GM12878 (cell line): ENCODE results near the gene SPATA32. TPM values are rescaled to one million over a fixed set of nuclear protein-coding genes. Genes with fewer than 3 reads are reported as not detected.

Experiments used
- ATAC-seq: fragments of 200-7000 bp; cut with Tn5 transposase; 3 replicates; pipeline ENCODE4 v1.9.1; 2020; ENCODE audit warnings: mild to moderate bottlenecking, moderate library complexity
- BruUV-seq: library from RNA; stranded (reverse); fragments of 400-500 nt; replicated peaks from 2 replicates; lab custom pipeline; 2021; lab: Mats Ljungman, UMichigan
- CTCF ChIA-PET: fragments of 300-600 bp; sonication (Branson Sonifier 250); formaldehyde crosslinking; extraction: SDS; loops from one replicate; lab custom pipeline; 2021; ENCODE audit warnings: inconsistent platforms; lab: Yijun Ruan, JAX
- POLR2A ChIA-PET: fragments of 350-600 bp; formaldehyde crosslinking; extraction: SDS; loops from one replicate; lab custom pipeline; 2021; ENCODE audit warnings: inconsistent platforms; lab: Charles Lee
- RAD21 ChIA-PET: fragments of 300-600 bp; sonication (Branson Sonifier 250); formaldehyde crosslinking; loops from one replicate; lab custom pipeline; 2023; ENCODE audit warnings: antibody characterized with exemption; ENCODE audit not compliant: unreplicated experiment; lab: Charles Lee
- SMC1A ChIA-PET: fragments of 300-600 bp; sonication (Branson Sonifier 250); formaldehyde crosslinking; loops from one replicate; lab custom pipeline; 2023; ENCODE audit not compliant: unreplicated experiment, uncharacterized antibody; lab: Charles Lee
- DNase-seq: peaks from one replicate; pipeline ENCODE4 v3.0.0-alpha.2; 2011; ENCODE audit warnings: low read depth, low spot score
- FAIRE-seq: peaks from 3 replicates; lab custom pipeline; 2011; peaks lifted over from hg19 to GRCh38; lab: Jason Lieb, UNC
- H2AFZ ChIP-seq: 2 replicates; pipeline ENCODE4 v1.6.0; 2011; ENCODE audit warnings: low read depth, low read length, control low read depth; ENCODE audit not compliant: control insufficient read depth
- H3K27ac ChIP-seq: 2 replicates; pipeline ENCODE4 v1.5.1; 2011; ENCODE audit warnings: control low read depth; ENCODE audit not compliant: control insufficient read depth, insufficient read depth
- H3K27me3 ChIP-seq, 2 experiments: replicated peaks in 1 of 2; 2 replicates each; pipeline versions ENCODE4 v1.6.0 to v1.6.1; 2011; ENCODE audit warnings: low read length in 1 of 2; ENCODE audit not compliant: control insufficient read depth in 2 of 2, insufficient read depth in 2 of 2
- H3K36me3 ChIP-seq, 2 experiments: 2 replicates each; pipeline ENCODE4 v1.5.1; 2011; ENCODE audit warnings: low read length in 1 of 2; ENCODE audit not compliant: control insufficient read depth in 2 of 2, insufficient read depth in 2 of 2
- H3K4me1 ChIP-seq: 2 replicates; pipeline ENCODE4 v1.6.1; 2011; ENCODE audit warnings: mild to moderate bottlenecking, low read length, moderate library complexity, mixed read lengths; ENCODE audit not compliant: control insufficient read depth, insufficient read depth
- H3K4me2 ChIP-seq: 2 replicates; pipeline ENCODE4 v1.6.0; 2011; ENCODE audit warnings: control low read depth; ENCODE audit not compliant: control insufficient read depth, insufficient read depth
- H3K4me3 ChIP-seq: fragments of 200-600 bp; sonication (generic); 2 replicates; pipeline ENCODE4 v1.5.1; 2016
- H3K79me2 ChIP-seq: 2 replicates; pipeline ENCODE4 v1.6.0; 2011; ENCODE audit warnings: low read length; ENCODE audit not compliant: control insufficient read depth, insufficient read depth
- H3K9ac ChIP-seq: 2 replicates; pipeline ENCODE4 v1.8.0; 2011; ENCODE audit warnings: low read length, control low read depth, mixed read lengths; ENCODE audit not compliant: control insufficient read depth, insufficient read depth
- H3K9me3 ChIP-seq: replicated peaks from 3 replicates; pipeline ENCODE4 v1.5.1; 2011; ENCODE audit warnings: mild to moderate bottlenecking, low read length; ENCODE audit not compliant: control insufficient read depth, insufficient read depth
- H4K20me1 ChIP-seq: 2 replicates; pipeline ENCODE4 v1.6.0; 2011; ENCODE audit not compliant: control insufficient read depth, insufficient read depth
- ATF7 ChIP-seq: fragments of 450-650 bp; IDR thresholded peaks from 2 replicates; pipeline ENCODE4 v1.6.1; 2016; ENCODE audit warnings: low read depth, mild to moderate bottlenecking
- CBX5 ChIP-seq: sonication (generic); IDR thresholded peaks from 2 replicates; pipeline ENCODE4 v1.6.1; 2016; ENCODE audit warnings: low read depth, moderate library complexity, mild to moderate bottlenecking, inconsistent platforms
- EGR1 ChIP-seq, 2 experiments: IDR thresholded peaks; 1 replicate in 1 of 2; 2 replicates in 1 of 2; pipeline ENCODE4 v1.6.1; 2011 to 2012; ENCODE audit warnings: low read depth in 2 of 2, low read length in 2 of 2, borderline replicate concordance in 1 of 2, mild to moderate bottlenecking in 1 of 2, moderate library complexity in 1 of 2
- HCFC1 ChIP-seq: fragments of 150-350 bp; IDR thresholded peaks from 2 replicates; pipeline ENCODE4 v1.6.1; 2014; ENCODE audit warnings: low read length
- HDAC2 ChIP-seq: fragments of 200-600 bp; sonication (generic); IDR thresholded peaks from 2 replicates; pipeline ENCODE4 v1.6.1; 2017
- HDAC6 ChIP-seq: fragments of 200-600 bp; sonication (generic); IDR thresholded peaks from one replicate; pipeline ENCODE4 v1.8.0; 2017; ENCODE audit warnings: antibody characterized with exemption; ENCODE audit not compliant: unreplicated experiment
- NFIC ChIP-seq: IDR thresholded peaks from 2 replicates; pipeline ENCODE4 v1.6.1; 2012; ENCODE audit warnings: low read depth, mild to moderate bottlenecking, inconsistent platforms, low read length, moderate library complexity
- PKNOX1 ChIP-seq: fragments of 450-650 bp; IDR thresholded peaks from 2 replicates; pipeline ENCODE4 v1.6.1; 2016; ENCODE audit warnings: mild to moderate bottlenecking
- PML ChIP-seq: IDR thresholded peaks from 2 replicates; pipeline ENCODE4 v1.6.1; 2012; ENCODE audit warnings: low read length, inconsistent platforms
- POLR2AphosphoS5 ChIP-seq: IDR thresholded peaks from 2 replicates; pipeline ENCODE4 v1.6.1; 2011; ENCODE audit warnings: mild to moderate bottlenecking, low read length, inconsistent platforms
- POU2F2 ChIP-seq: IDR thresholded peaks from 3 replicates; pipeline ENCODE4 v1.6.1; 2011; ENCODE audit warnings: low read depth, mild to moderate bottlenecking, low read length, borderline replicate concordance
- RFX5 ChIP-seq: IDR thresholded peaks from 2 replicates; pipeline ENCODE4 v1.6.1; 2011; ENCODE audit warnings: low read depth, low read length, improper control_type of control experiment
- SMC3 ChIP-seq: IDR thresholded peaks from 2 replicates; pipeline ENCODE4 v1.6.1; 2011; ENCODE audit warnings: low read length, improper control_type of control experiment, borderline replicate concordance
- STAT3 ChIP-seq: IDR thresholded peaks from 2 replicates; pipeline ENCODE4 v1.6.1; 2011; ENCODE audit warnings: low read depth, low read length, improper control_type of control experiment
- SUZ12 ChIP-seq: fragments of 200-600 bp; sonication (generic); IDR thresholded peaks from one replicate; pipeline ENCODE4 v1.6.1; 2018; ENCODE audit warnings: antibody characterized with exemption, mild to moderate bottlenecking; ENCODE audit not compliant: unreplicated experiment
- TCF7 ChIP-seq: IDR thresholded peaks from 2 replicates; pipeline ENCODE4 v1.6.1; 2014; ENCODE audit warnings: antibody characterized with exemption, borderline replicate concordance
- YY1 ChIP-seq: IDR thresholded peaks from 2 replicates; pipeline ENCODE4 v1.6.1; 2011; ENCODE audit warnings: low read depth, mild to moderate bottlenecking, low read length
- ZBTB33 ChIP-seq: fragments of 450-650 bp; IDR thresholded peaks from 2 replicates; pipeline ENCODE4 v1.6.1; 2017; ENCODE audit warnings: mild to moderate bottlenecking
- WGBS: methylation state at CpG from one replicate; pipeline ENCODE4 v1.1.6; 2016; ENCODE audit warnings: low lambda C conversion rate; ENCODE audit not compliant: insufficient replicate concordance, insufficient coverage; ENCODE audit errors: missing lambda C conversion rate; 5-methylcytosine and 5-hydroxymethylcytosine counted together
- in situ Hi-C: fragments of 300-500 bp; cut with MboI; formaldehyde crosslinking; loops from 9 replicates; pipeline ENCODE4 v1.14.3; 2018; ENCODE audit warnings: mixed read lengths
- intact Hi-C: fragments of 100-400 bp; cut with micrococcal nuclease; formaldehyde crosslinking; loops from one replicate; pipeline ENCODE4 v1.14.2; 2022; ENCODE audit not compliant: unreplicated experiment
- polyA plus RNA-seq, 11 experiments: library from polyadenylated mRNA; depleted of rRNA in 4 of 11; unstranded in 6 of 11; stranded (reverse) in 5 of 11; fragments of >200 nt; fragmentation: Nextera tagmentation in 4 of 11; fragmentation: Illumina TruSeq in 1 of 11; extraction: Ambion mirVana in 4 of 11; extraction: Trizol in 1 of 11; gene quantifications; 1 replicate in 1 of 11; 2 replicates in 10 of 11; pipeline versions ENCODE4 v1.2.1 to v1.2.3, GENCODE V29; 2011 to 2016; ENCODE audit warnings: inconsistent platforms in 2 of 11, missing spikeins in 2 of 11, low read depth in 1 of 11
- total RNA-seq, 4 experiments: library from RNA; depleted of rRNA in 3 of 4; stranded (reverse); fragments of >200 nt in 3 of 4; fragmentation: Illumina TruSeq in 1 of 4; extraction: Trizol in 1 of 4; gene quantifications; 2 replicates each; pipeline versions ENCODE4 v1.2.1 to v1.2.3, GENCODE V29; 2013 to 2021
- TF ChIP-seq, protein P1 (sequence below): fragments of 450-650 bp; IDR thresholded peaks from 2 replicates; pipeline ENCODE4 v1.6.1; 2017; ENCODE audit warnings: low read depth, mild to moderate bottlenecking, moderate library complexity

Gene SPATA32
- total and polyA plus RNA-seq, 10 of the 15 experiments (the other 5 are each of a cell fraction or from before 2014, with no cell fraction given): 0.03 to 0.35 (median 0.11) TPM; not detected in 3

DNA sequence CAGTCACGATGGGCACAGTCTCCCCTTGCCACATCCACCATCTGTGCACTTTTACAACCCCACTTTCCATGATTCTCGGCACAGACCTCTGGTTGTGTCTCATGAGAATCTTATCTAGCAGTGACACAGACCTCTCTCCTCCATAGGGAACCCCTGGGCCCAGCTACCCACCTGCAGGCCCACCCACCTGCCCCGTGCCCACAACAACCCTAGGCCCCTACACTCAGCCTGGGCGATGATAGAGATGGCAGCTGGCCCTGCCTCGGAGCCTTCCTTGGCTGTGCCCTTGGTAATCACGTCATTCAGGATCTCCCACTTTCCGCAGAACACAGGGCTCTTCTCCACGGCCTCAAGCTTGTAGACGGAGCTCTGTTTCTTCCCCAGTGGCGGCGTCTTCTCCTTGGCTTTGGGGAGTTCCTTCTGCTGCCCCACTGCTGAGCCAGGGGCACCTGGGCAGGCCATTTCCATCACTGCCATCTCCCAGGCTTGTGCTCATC is 28.4 kb upstream of the SPATA32 start:
- H4K20me1 ChIP-seq: no peaks in the 10 kb centered on the region
- intact Hi-C loops: no loop called here
- no peak overlapping the region for H3K4me2 ChIP-seq

More for the DNA sequence above, 28.4 kb upstream of the SPATA32 start:
- Histone ChIP-seq H3K4me1 (peaks cover 50% of the 10 kb centered on the region), H3K27me3 (no peaks in the 10 kb centered on the region), H3K27ac (no peak overlapping the region), H3K9me3 (no peaks in the 10 kb centered on the region), H3K79me2 (peaks cover 47% of the 10 kb centered on the region), H3K36me3 (peaks cover 41% of the 10 kb centered on the region in 2 experiments), H2AFZ (no peak overlapping the region), H3K9ac (no peak overlapping the region), H3K4me3 (no peak overlapping the region)
- POLR2A ChIA-PET: interaction anchor here (7.1 kb wide), 1 partner anchor 23 kb away, joined by 62 read pairs; no protein-coding TSS in a partner anchor
- WGBS: 95% methylated on average over 11 of the region's 11 CpGs
- no peak for ATAC-seq
- no peak for FAIRE-seq
- no TSS peak for BruUV-seq
- TF ChIP-seq STAT3 (no peak), EGR1 (IDR thresholded peaks at IDR 0.05; ENCODE audit: borderline replicate concordance in 1 of 2, low read depth in 2 of 2, low read length in 2 of 2) (no peak), NFIC (no peak), POLR2AphosphoS5 (no peak), TCF7 (no peak), HDAC6 (no peak), RFX5 (no peak), CBX5 (no peak), SUZ12 (no peak), PML (no peak), HCFC1 (no peak), SMC3 (no peak), PKNOX1 (no peak), POU2F2 (no peak), YY1 (no peak), ATF7 (no peak), HDAC2 (no peak), ZBTB33 (no peak)
- TF ChIP-seq, protein P1, sequence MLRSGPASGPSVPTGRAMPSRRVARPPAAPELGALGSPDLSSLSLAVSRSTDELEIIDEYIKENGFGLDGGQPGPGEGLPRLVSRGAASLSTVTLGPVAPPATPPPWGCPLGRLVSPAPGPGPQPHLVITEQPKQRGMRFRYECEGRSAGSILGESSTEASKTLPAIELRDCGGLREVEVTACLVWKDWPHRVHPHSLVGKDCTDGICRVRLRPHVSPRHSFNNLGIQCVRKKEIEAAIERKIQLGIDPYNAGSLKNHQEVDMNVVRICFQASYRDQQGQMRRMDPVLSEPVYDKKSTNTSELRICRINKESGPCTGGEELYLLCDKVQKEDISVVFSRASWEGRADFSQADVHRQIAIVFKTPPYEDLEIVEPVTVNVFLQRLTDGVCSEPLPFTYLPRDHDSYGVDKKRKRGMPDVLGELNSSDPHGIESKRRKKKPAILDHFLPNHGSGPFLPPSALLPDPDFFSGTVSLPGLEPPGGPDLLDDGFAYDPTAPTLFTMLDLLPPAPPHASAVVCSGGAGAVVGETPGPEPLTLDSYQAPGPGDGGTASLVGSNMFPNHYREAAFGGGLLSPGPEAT: no peak
- no peak for DNase-seq
- CTCF ChIA-PET: interaction anchor here (1.2 kb wide), 1 partner anchor 92 kb away, joined by 3 read pairs; no protein-coding TSS in a partner anchor
- in situ Hi-C loops: no loop called here
- SMC1A ChIA-PET: interaction anchor here (1.0 to 1.3 kb wide), 2 partner anchors 13 to 22 kb away, joined by 3 to 4 read pairs; no protein-coding TSS in a partner anchor
- RAD21 ChIA-PET: interaction anchor here (1.2 kb wide), 1 partner anchor 90 kb away, joined by 3 read pairs; no protein-coding TSS in a partner anchor
